OCI-LY1 (cell line): Measurements from ENCODE around the gene SLC25A33.

Experiments
- EZH2 ChIP-seq: fragments of 200-600 bp; sonication (generic), shearing (Covaris generic); IDR thresholded peaks from 2 replicates; pipeline ENCODE4 v1.8.0; 2017; ENCODE audit warnings: borderline replicate concordance, mixed run types, mild to moderate bottlenecking, antibody characterized with exemption, low read length, moderate library complexity, mixed read lengths
- TF ChIP-seq, protein P1 (sequence below): fragments of 200-600 bp; sonication (generic), shearing (Covaris generic); IDR thresholded peaks from 2 replicates; pipeline ENCODE4 v1.5.1; 2017; ENCODE audit warnings: mild to moderate bottlenecking, antibody characterized with exemption, low read length, moderate library complexity, mixed read lengths

DNA sequence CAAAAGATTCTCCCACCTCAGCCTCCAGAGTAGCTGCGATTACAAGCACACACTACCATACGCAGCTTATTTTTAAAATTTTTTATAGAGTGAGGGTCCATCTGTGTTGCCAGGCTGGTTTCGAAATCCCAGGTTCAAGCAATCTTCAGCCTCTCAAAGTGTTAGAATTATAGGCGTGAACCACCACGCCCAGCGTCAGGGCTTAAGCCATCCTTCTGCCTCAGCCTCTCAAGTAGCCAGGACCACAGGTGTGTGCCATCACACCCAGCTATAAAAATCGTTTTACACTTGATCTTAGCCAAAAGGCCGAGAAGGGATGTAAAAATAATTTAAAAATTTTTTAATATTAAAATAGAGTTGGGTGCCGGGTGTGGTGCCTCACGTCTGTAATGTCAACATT, 4.3 kb upstream of the SLC25A33 start:
- TF ChIP-seq EZH2, result no peak
- TF ChIP-seq, protein P1, sequence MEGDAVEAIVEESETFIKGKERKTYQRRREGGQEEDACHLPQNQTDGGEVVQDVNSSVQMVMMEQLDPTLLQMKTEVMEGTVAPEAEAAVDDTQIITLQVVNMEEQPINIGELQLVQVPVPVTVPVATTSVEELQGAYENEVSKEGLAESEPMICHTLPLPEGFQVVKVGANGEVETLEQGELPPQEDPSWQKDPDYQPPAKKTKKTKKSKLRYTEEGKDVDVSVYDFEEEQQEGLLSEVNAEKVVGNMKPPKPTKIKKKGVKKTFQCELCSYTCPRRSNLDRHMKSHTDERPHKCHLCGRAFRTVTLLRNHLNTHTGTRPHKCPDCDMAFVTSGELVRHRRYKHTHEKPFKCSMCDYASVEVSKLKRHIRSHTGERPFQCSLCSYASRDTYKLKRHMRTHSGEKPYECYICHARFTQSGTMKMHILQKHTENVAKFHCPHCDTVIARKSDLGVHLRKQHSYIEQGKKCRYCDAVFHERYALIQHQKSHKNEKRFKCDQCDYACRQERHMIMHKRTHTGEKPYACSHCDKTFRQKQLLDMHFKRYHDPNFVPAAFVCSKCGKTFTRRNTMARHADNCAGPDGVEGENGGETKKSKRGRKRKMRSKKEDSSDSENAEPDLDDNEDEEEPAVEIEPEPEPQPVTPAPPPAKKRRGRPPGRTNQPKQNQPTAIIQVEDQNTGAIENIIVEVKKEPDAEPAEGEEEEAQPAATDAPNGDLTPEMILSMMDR, result no peak
